Mucosa of stomach (tissue), 1 donor: ENCODE data around the gene MDK.
A peak's percentile ranks its signal among the peaks of the same experiment; 100 is the strongest.
"Not testable (repeated sequence)": the region's sequence is repeated elsewhere in the genome, so short reads cannot be mapped to it uniquely, and the experiment has no call there.

Source experiments
- H3K27me3 ChIP-seq: one replicate; pipeline ENCODE4 v1.7.0; 2013; ENCODE audit warnings: mild to moderate bottlenecking, low read length; ENCODE audit not compliant: control insufficient read depth, insufficient read depth
- H3K36me3 ChIP-seq: one replicate; pipeline ENCODE4 v1.7.0; 2013; ENCODE audit warnings: low read length; ENCODE audit not compliant: control insufficient read depth, insufficient read depth
- H3K4me1 ChIP-seq: one replicate; pipeline ENCODE4 v1.7.0; 2013; ENCODE audit warnings: mild to moderate bottlenecking, low read length; ENCODE audit not compliant: control insufficient read depth, insufficient read depth
- H3K4me3 ChIP-seq: one replicate; pipeline ENCODE4 v1.7.0; 2013; ENCODE audit warnings: low read length
- H3K9ac ChIP-seq: one replicate; pipeline ENCODE4 v1.7.0; 2013; ENCODE audit warnings: mild to moderate bottlenecking, low read length, moderate library complexity
- H3K9me3 ChIP-seq: one replicate; pipeline ENCODE4 v1.7.0; 2013; ENCODE audit warnings: mild to moderate bottlenecking, low read length, moderate library complexity; ENCODE audit not compliant: control insufficient read depth
- donor health status: Pancreatic carcinoma.

MDK gene

DNA sequence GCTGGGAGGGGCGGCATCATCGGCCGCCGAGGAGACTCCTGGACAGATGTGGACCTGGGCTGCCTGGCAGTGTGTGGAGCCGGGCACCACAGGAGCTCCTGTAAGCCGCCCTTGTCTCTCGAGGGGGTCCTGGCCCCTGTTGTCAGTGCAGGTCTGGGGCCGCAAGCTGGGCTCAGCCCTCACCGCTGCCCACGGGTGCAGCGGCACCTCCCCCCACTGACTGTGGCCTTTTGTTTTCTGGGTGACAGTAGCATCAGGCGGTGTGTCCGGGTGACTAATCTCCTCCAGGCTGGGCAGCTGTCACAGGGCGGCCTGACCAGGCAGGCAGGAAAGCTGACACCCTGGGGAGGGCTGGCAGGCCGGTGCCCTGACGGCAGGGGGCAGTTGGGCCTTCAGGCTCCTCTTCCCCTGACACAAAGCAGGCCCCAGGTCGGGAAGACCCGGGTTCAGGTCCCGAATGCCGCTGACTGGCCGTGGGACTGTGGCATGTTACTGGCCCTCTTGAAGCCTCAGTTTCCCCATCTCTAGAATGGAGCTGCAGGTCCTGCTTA, 17.9 kb upstream of the MDK start:
- peaks cover 2% of the 10 kb centered on the region for H3K36me3 ChIP-seq
- H3K4me3 ChIP-seq: no peak overlapping the region
- H3K4me1 ChIP-seq: peaks cover 41% of the 10 kb centered on the region
- no peaks in the 10 kb centered on the region for H3K9me3 ChIP-seq
- H3K9ac ChIP-seq: peak overlapping the region; percentile 41
- H3K27me3 ChIP-seq: no peaks in the 10 kb centered on the region

GRCh38 chr11:46364056-46364455, 17.4 kb upstream of the MDK start:
- Histone ChIP-seq H3K4me1 (peaks cover 41% of the 10 kb centered on the region), H3K4me3 (no peak overlapping the region), H3K27me3 (no peaks in the 10 kb centered on the region), H3K9ac (no peak overlapping the region), H3K36me3 (peaks cover 6% of the 10 kb centered on the region), H3K9me3 (no peaks in the 10 kb centered on the region)

DNA sequence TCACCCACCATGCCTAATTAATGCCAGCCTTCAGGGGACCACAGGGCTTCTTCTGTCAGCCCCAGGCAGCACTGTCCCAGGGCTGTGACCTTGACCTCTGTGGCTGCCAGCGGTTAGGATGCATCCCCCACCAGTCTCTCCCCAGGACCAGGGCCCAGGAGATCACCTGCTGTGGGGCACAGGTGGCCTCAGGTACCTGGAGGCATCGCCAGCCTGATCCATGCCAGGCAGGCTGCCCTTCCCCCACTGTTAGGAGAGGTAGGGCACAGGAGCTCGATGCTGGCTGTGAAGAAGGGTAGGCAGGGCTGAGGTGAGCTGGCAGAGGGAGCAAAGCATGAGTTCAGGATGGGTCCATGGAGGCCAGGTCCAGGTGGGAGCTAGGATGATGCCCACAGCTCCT, 16.7 kb upstream of the MDK start:
- Histone ChIP-seq H3K4me1 (peaks cover 41% of the 10 kb centered on the region), H3K27me3 (no peaks in the 10 kb centered on the region), H3K36me3 (peaks cover 6% of the 10 kb centered on the region)

DNA sequence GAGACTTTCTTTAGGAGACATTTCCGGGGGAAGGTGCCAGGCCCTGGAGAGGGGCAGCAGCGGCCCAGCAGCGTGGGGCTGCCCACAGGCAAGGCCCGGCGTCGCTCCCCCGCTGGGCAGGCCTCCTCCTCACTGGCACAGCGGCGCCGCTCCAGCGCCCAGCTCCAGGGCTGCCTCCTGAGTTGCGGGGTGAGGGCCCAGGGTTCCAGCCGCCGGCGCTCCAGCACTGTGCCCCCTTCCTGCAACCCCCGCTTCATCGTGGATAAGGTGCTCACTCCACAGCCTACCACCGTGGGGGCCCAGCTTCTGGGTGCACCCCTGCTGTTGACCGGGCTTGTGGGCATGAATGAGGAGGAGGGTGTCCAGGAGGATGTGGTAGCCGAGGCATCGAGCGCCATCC, 15.2 kb upstream of the MDK start:
- no peaks in the 10 kb centered on the region for H3K9me3 ChIP-seq
- no peak overlapping the region for H3K9ac ChIP-seq
- no peaks in the 10 kb centered on the region for H3K27me3 ChIP-seq
- H3K36me3 ChIP-seq: peaks cover 6% of the 10 kb centered on the region
- peaks cover 33% of the 10 kb centered on the region for H3K4me1 ChIP-seq
- H3K4me3 ChIP-seq: no peak overlapping the region

More for the DNA sequence above, 16.7 kb upstream of the MDK start:
- Histone ChIP-seq H3K9ac (no peak overlapping the region), H3K9me3 (no peaks in the 10 kb centered on the region), H3K4me3 (no peak overlapping the region)

- Histone ChIP-seq H3K9me3 (no peaks in the 10 kb centered on the region), H3K27me3 (no peaks in the 10 kb centered on the region), H3K36me3 (peaks cover 6% of the 10 kb centered on the region), H3K9ac (no peak overlapping the region), H3K4me3 (no peak overlapping the region), H3K4me1 (peaks cover 29% of the 10 kb centered on the region)
Observed at GRCh38 chr11:46366661-46367161, 14.8 kb upstream of the MDK start.

GRCh38 chr11:46367244-46367915, 14.1 kb upstream of the MDK start:
- Histone ChIP-seq H3K9ac (no peak overlapping the region), H3K4me1 (peaks cover 25% of the 10 kb centered on the region), H3K9me3 (no peaks in the 10 kb centered on the region), H3K27me3 (no peaks in the 10 kb centered on the region), H3K36me3 (peaks cover 6% of the 10 kb centered on the region), H3K4me3 (no peak overlapping the region)

DNA sequence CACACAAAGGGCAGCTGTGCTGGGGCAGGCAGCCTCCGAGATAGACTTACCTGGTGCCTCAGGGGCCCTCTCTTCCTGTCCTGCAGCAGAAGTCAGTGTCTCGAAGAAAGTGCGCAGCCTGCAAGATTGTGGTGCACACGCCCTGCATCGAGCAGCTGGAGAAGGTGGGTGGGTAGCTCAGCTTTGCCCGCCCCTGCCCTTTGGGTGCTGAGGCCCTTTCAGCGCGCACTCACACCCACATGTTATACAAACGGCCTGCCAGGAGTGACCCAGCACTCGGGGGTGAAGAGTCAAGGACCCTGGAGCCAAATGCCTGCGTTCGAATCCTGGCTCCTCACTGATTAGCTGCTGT, 13.6 kb upstream of the MDK start:
- H3K9me3 ChIP-seq: no peaks in the 10 kb centered on the region
- H3K4me3 ChIP-seq: no peak overlapping the region
- H3K27me3 ChIP-seq: no peaks in the 10 kb centered on the region
- H3K4me1 ChIP-seq: peaks cover 20% of the 10 kb centered on the region
- H3K9ac ChIP-seq: no peak overlapping the region
- peaks cover 6% of the 10 kb centered on the region for H3K36me3 ChIP-seq

DNA sequence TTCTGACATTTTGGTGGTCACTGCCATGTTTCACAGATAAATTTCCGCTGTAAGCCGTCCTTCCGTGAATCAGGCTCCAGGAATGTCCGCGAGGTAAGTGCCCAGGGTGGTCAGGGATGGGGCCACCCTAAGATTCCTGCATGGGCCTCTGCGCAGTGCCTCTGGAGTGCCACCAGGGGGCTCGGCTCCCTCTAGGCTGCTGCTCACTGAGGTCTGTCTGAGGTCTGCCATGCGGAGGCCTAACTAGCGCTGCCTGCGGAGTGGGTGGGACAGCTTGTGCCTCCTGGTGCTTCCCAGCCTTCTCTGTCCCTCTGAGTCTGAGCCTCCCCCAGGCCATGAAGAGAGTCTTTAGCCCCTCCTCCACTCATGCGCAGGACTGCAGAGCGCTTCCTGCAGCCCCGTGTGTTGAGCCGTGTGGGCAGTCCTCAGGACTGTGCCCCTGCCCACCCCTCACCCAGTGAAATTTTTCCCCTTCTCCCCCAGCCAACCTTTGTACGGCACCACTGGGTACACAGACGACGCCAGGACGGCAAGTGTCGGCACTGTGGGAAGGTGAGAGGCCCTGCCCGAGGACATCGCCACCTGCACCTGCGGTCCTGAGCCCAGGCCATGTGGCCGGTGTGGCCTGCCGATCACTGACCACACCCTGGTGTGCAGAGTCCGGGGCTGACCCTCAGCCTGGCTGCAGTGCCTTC, 11.9 kb upstream of the MDK start:
- Histone ChIP-seq H3K27me3 (no peaks in the 10 kb centered on the region), H3K36me3 (peaks cover 6% of the 10 kb centered on the region), H3K4me1 (peaks cover 10% of the 10 kb centered on the region), H3K4me3 (no peak overlapping the region), H3K9ac (no peak overlapping the region), H3K9me3 (no peaks in the 10 kb centered on the region)

DNA sequence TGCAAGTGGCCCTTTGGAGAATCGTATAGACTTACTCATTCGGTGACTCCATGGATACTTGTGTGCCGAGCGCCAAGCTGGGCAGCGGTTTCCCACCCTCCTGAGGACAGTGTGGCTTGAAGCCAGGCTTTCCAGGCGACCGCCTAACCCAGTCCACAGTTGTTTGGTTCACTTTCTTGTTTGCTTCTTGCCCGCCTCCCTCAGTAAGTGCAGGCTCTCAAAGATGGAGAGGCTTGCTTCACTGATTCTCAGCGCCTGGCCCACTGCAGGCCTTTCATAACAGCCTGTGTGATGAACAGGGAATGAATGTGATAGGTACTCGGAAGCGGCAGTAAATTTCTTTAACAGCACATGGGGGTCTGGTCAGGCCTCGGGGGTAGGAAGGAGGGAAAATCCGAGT, 11.2 kb upstream of the MDK start:
- peaks cover 6% of the 10 kb centered on the region for H3K36me3 ChIP-seq

DNA sequence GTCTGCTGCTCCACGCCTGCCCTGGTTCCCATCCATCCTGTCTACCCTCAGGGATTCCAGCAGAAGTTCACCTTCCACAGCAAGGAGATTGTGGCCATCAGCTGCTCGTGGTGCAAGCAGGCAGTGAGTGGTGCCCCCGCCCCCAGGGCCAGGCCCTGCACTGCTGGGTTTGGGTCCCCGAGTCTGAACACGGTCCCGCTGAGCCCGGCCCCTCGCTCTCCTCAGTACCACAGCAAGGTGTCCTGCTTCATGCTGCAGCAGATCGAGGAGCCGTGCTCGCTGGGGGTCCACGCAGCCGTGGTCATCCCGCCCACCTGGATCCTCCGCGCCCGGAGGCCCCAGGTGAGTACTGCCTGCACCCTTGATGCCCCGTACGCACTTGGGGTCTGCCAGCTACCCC, 10.2 kb upstream of the MDK start:
- H3K9ac ChIP-seq, H3K27me3 ChIP-seq, H3K9me3 ChIP-seq, H3K36me3 ChIP-seq, H3K4me1 ChIP-seq, H3K4me3 ChIP-seq: not testable (repeated sequence)

More for the DNA sequence above, 11.2 kb upstream of the MDK start:
- no peaks in the 10 kb centered on the region for H3K9me3 ChIP-seq
- H3K9ac ChIP-seq: no peak overlapping the region
- H3K4me3 ChIP-seq: no peak overlapping the region
- H3K27me3 ChIP-seq: no peaks in the 10 kb centered on the region
- peaks cover 10% of the 10 kb centered on the region for H3K4me1 ChIP-seq

- no peaks in the 10 kb centered on the region for H3K9me3 ChIP-seq
- peaks cover 8% of the 10 kb centered on the region for H3K4me1 ChIP-seq
- H3K4me3 ChIP-seq: no peak overlapping the region
- H3K9ac ChIP-seq: no peak overlapping the region
- H3K27me3 ChIP-seq: no peaks in the 10 kb centered on the region
- H3K36me3 ChIP-seq: peaks cover 6% of the 10 kb centered on the region
Observed at GRCh38 chr11:46372086-46372485, 9.4 kb upstream of the MDK start.

- H3K9me3 ChIP-seq, H3K4me3 ChIP-seq, H3K4me1 ChIP-seq, H3K9ac ChIP-seq, H3K27me3 ChIP-seq, H3K36me3 ChIP-seq: not testable (repeated sequence)
Observed at GRCh38 chr11:46372501-46372900, 9.0 kb upstream of the MDK start.
